ENCODE results near the gene SMAD6. TPM values are rescaled to one million over a fixed set of nuclear protein-coding genes. Genes with fewer than 3 reads are reported as not detected.
A peak's percentile ranks its signal among the peaks of the same experiment; 100 is the strongest.
"Not testable (repeated sequence)": the region's sequence is repeated elsewhere in the genome, so short reads cannot be mapped to it uniquely, and the experiment has no call there.

The SMAD6 gene
- total RNA-seq, 8 experiments from 2014 or later = 1.2 to 43.3 (median 3.9) TPM

- peak in 1 of 8 experiments; percentile 54 for ATAC-seq (replicated peaks in 6 of 8)
- no peaks in the 10 kb centered on the region for H3K4me1 ChIP-seq (replicated peaks in 1 of 2)
- in situ Hi-C loops (cut with MboI; ENCODE audit: low pct_unique_long_range_greater_than_20kb in 2 of 9, low sequenced_read_pairs in 9 of 9, unreplicated experiment in 9 of 9) = no loop called here
- H3K4me3 ChIP-seq = no peak overlapping the region
- WGBS, 10 experiments = 80 to 100% (median 92%) methylated on average over 1 to 3 of the region's 5 CpGs; no CpG with 5 or more reads in 6 of the 10 experiments
- no peak overlapping the region for H3K27ac ChIP-seq
Measured at GRCh38 chr15:66820481-66821176, 118.6 kb downstream of the SMAD6 start.

- no peaks in the 10 kb centered on the region for H3K4me1 ChIP-seq (replicated peaks in 1 of 2)
- in situ Hi-C loops (cut with MboI; ENCODE audit: low pct_unique_long_range_greater_than_20kb in 2 of 9, low sequenced_read_pairs in 9 of 9, unreplicated experiment in 9 of 9) = no loop called here
- no peak for ATAC-seq (replicated peaks in 6 of 8)
- no peak overlapping the region for H3K4me3 ChIP-seq
- H3K27ac ChIP-seq = no peak overlapping the region
- WGBS, 10 experiments = 10 to 88% (median 61%) methylated on average over 1 to 3 of the region's 4 CpGs; no CpG with 5 or more reads in 4 of the 10 experiments
Measured at GRCh38 chr15:66821307-66821706, 119.3 kb downstream of the SMAD6 start.

GRCh38 chr15:66822114-66822513 lies 120.1 kb downstream of the SMAD6 start:
- in situ Hi-C loops (cut with MboI; ENCODE audit: low pct_unique_long_range_greater_than_20kb in 2 of 9, low sequenced_read_pairs in 9 of 9, unreplicated experiment in 9 of 9) = no loop called here
- ATAC-seq (replicated peaks in 6 of 8) = no peak
- WGBS, 10 experiments = 72 to 100% (median 94%) methylated on average over 4 to 6 of the region's 8 CpGs; no CpG with 5 or more reads in 5 of the 10 experiments
- Histone ChIP-seq H3K4me3 (no peak overlapping the region), H3K27ac (no peak overlapping the region), H3K4me1 (replicated peaks in 1 of 2) (no peaks in the 10 kb centered on the region)

- 63 to 100% (median 87%) methylated on average over 1 to 4 of the region's 4 CpGs; no CpG with 5 or more reads in 4 of the 10 experiments for WGBS, 10 experiments
- in situ Hi-C loops (cut with MboI; ENCODE audit: low pct_unique_long_range_greater_than_20kb in 2 of 9, low sequenced_read_pairs in 9 of 9, unreplicated experiment in 9 of 9) = no loop called here
- ATAC-seq (replicated peaks in 6 of 8) = no peak
- no peak overlapping the region for H3K4me3 ChIP-seq
- H3K27ac ChIP-seq = no peak overlapping the region
- no peaks in the 10 kb centered on the region for H3K4me1 ChIP-seq (replicated peaks in 1 of 2)
Measured at GRCh38 chr15:66822576-66822975, 120.5 kb downstream of the SMAD6 start.

- H3K27ac ChIP-seq = no peak overlapping the region
- in situ Hi-C loops (cut with MboI; ENCODE audit: low pct_unique_long_range_greater_than_20kb in 2 of 9, low sequenced_read_pairs in 9 of 9, unreplicated experiment in 9 of 9) = no loop called here
- WGBS, 10 experiments = 83 to 100% (median 97%) methylated on average over 2 to 8 of the region's 9 CpGs; no CpG with 5 or more reads in 1 of the 10 experiments
- no peaks in the 10 kb centered on the region for H3K4me1 ChIP-seq (replicated peaks in 1 of 2)
- ATAC-seq (replicated peaks in 6 of 8) = no peak
- H3K4me3 ChIP-seq = no peak overlapping the region
Measured at GRCh38 chr15:66823601-66824000, 121.6 kb downstream of the SMAD6 start.

GRCh38 chr15:66824424-66824823 lies 122.4 kb downstream of the SMAD6 start:
- Histone ChIP-seq H3K27ac (peak overlapping the region in 1 of 2 donors; percentile 33), H3K4me3 (no peak overlapping the region), H3K4me1 (replicated peaks in 1 of 2) (no peaks in the 10 kb centered on the region)
- ATAC-seq (replicated peaks in 6 of 8) = no peak
- in situ Hi-C loops (cut with MboI; ENCODE audit: low pct_unique_long_range_greater_than_20kb in 2 of 9, low sequenced_read_pairs in 9 of 9, unreplicated experiment in 9 of 9) = no loop called here
- WGBS, 10 experiments = 83 to 100% (median 92%) methylated on average over 1 to 2 of the region's 3 CpGs; no CpG with 5 or more reads in 6 of the 10 experiments

- in situ Hi-C loops (cut with MboI; ENCODE audit: low pct_unique_long_range_greater_than_20kb in 2 of 9, low sequenced_read_pairs in 9 of 9, unreplicated experiment in 9 of 9) = loop anchor here in 1 of 9 experiments (25.0 kb wide), 1 partner anchor 213 kb away; no protein-coding TSS in a partner anchor
- no peaks in the 10 kb centered on the region for H3K4me1 ChIP-seq (replicated peaks in 1 of 2)
- no peak for ATAC-seq (replicated peaks in 6 of 8)
- H3K27ac ChIP-seq = no peak overlapping the region
- 86 to 90% (median 89%) methylated on average over 2 to 3 of the region's 3 CpGs; no CpG with 5 or more reads in 6 of the 10 experiments for WGBS, 10 experiments
- H3K4me3 ChIP-seq = no peak overlapping the region
Measured at GRCh38 chr15:66825139-66825538, 123.1 kb downstream of the SMAD6 start.

GRCh38 chr15:66825731-66826130 lies 123.7 kb downstream of the SMAD6 start:
- WGBS, 10 experiments = 73 to 100% (median 100%) methylated on average over 1 to 3 of the region's 7 CpGs; no CpG with 5 or more reads in 6 of the 10 experiments
- no peak overlapping the region for H3K4me3 ChIP-seq
- no peak overlapping the region for H3K27ac ChIP-seq
- no peak for ATAC-seq (replicated peaks in 6 of 8)
- in situ Hi-C loops (cut with MboI; ENCODE audit: low pct_unique_long_range_greater_than_20kb in 2 of 9, low sequenced_read_pairs in 9 of 9, unreplicated experiment in 9 of 9) = loop anchor here in 1 of 9 experiments (25.0 kb wide), 1 partner anchor 213 kb away; no protein-coding TSS in a partner anchor
- no peaks in the 10 kb centered on the region for H3K4me1 ChIP-seq (replicated peaks in 1 of 2)

- H3K27ac ChIP-seq = no peak overlapping the region
- in situ Hi-C loops (cut with MboI; ENCODE audit: low pct_unique_long_range_greater_than_20kb in 2 of 9, low sequenced_read_pairs in 9 of 9, unreplicated experiment in 9 of 9) = loop anchor here in 1 of 9 experiments (25.0 kb wide), 1 partner anchor 214 kb away; no protein-coding TSS in a partner anchor
- no peak overlapping the region for H3K4me3 ChIP-seq
- 50 to 100% (median 87%) methylated on average over 1 to 2 of the region's 3 CpGs; no CpG with 5 or more reads in 6 of the 10 experiments for WGBS, 10 experiments
- ATAC-seq (replicated peaks in 6 of 8) = peak in 2 of 8 experiments; percentile 24 to 33
- no peaks in the 10 kb centered on the region for H3K4me1 ChIP-seq (replicated peaks in 1 of 2)
Measured at GRCh38 chr15:66826507-66826906, 124.5 kb downstream of the SMAD6 start.

GRCh38 chr15:66827039-66827697 lies 125.1 kb downstream of the SMAD6 start:
- in situ Hi-C loops (cut with MboI; ENCODE audit: low pct_unique_long_range_greater_than_20kb in 2 of 9, low sequenced_read_pairs in 9 of 9, unreplicated experiment in 9 of 9) = loop anchor here in 1 of 9 experiments (25.0 kb wide), 1 partner anchor 215 kb away; no protein-coding TSS in a partner anchor
- no peak overlapping the region for H3K27ac ChIP-seq
- no peak for ATAC-seq (replicated peaks in 6 of 8)
- H3K4me1 ChIP-seq (replicated peaks in 1 of 2) = no peaks in the 10 kb centered on the region
- no peak overlapping the region for H3K4me3 ChIP-seq
- 61 to 100% (median 95%) methylated on average over 1 to 7 of the region's 8 CpGs; no CpG with 5 or more reads in 1 of the 10 experiments for WGBS, 10 experiments

GRCh38 chr15:66827698-66828055 lies 125.6 kb downstream of the SMAD6 start:
- in situ Hi-C loops (cut with MboI; ENCODE audit: low pct_unique_long_range_greater_than_20kb in 2 of 9, low sequenced_read_pairs in 9 of 9, unreplicated experiment in 9 of 9) = loop anchor here in 1 of 9 experiments (25.0 kb wide), 1 partner anchor 215 kb away; no protein-coding TSS in a partner anchor
- ATAC-seq (replicated peaks in 6 of 8) = no peak
- 20 to 100% (median 83%) methylated on average over 1 to 6 of the region's 6 CpGs; no CpG with 5 or more reads in 3 of the 10 experiments for WGBS, 10 experiments
- Histone ChIP-seq H3K4me3 (no peak overlapping the region), H3K27ac (no peak overlapping the region), H3K4me1 (replicated peaks in 1 of 2) (no peaks in the 10 kb centered on the region)

- H3K4me1 ChIP-seq (replicated peaks in 1 of 2); H3K27ac ChIP-seq; H3K4me3 ChIP-seq: not testable (repeated sequence)
- 76 to 100% (median 94%) methylated on average over 1 to 11 of the region's 11 CpGs for WGBS, 10 experiments
- in situ Hi-C loops (cut with MboI; ENCODE audit: low pct_unique_long_range_greater_than_20kb in 2 of 9, low sequenced_read_pairs in 9 of 9, unreplicated experiment in 9 of 9) = loop anchor here in 1 of 9 experiments (25.0 kb wide), 1 partner anchor 217 kb away; no protein-coding TSS in a partner anchor
- ATAC-seq (replicated peaks in 6 of 8) = peak in 1 of 8 experiments; percentile 20
Measured at GRCh38 chr15:66828817-66829541, 126.9 kb downstream of the SMAD6 start.

Data from motor neuron (in vitro differentiated cells).